Mesenchymal stem cell (in vitro differentiated cells and primary cell): ENCODE results near the gene PARD6B.
A peak's percentile ranks its signal among the peaks of the same experiment; 100 is the strongest.

Experiments used
- DNase-seq: peaks from one replicate; pipeline ENCODE4 v3.0.0-alpha.2; 2013
- H2AFZ ChIP-seq: one replicate; pipeline ENCODE4 v1.6.1; 2013; ENCODE audit warnings: low read depth, mild to moderate bottlenecking, control low read depth, inconsistent platforms, low read length, moderate library complexity
- H2AK5ac ChIP-seq: 2 replicates; pipeline ENCODE4 v1.6.1; 2013; ENCODE audit warnings: low read length, moderate library complexity, mild to moderate bottlenecking, inconsistent platforms; ENCODE audit not compliant: severe bottlenecking
- H2BK120ac ChIP-seq: one replicate; pipeline ENCODE4 v1.6.1; 2013; ENCODE audit warnings: low read depth, mild to moderate bottlenecking, inconsistent platforms, low read length, moderate library complexity
- H2BK12ac ChIP-seq, 2 experiments: one replicate each; pipeline ENCODE4 v1.6.1; 2013; ENCODE audit warnings: inconsistent platforms in 2 of 2, low read length in 2 of 2, mild to moderate bottlenecking in 2 of 2, moderate library complexity in 2 of 2, control low read depth in 1 of 2
- H2BK15ac ChIP-seq: one replicate; pipeline ENCODE4 v1.6.1; 2013; ENCODE audit warnings: mild to moderate bottlenecking, low read depth, inconsistent platforms; ENCODE audit not compliant: poor library complexity, severe bottlenecking
- H2BK5ac ChIP-seq: 2 replicates; pipeline ENCODE4 v1.6.1; 2013; ENCODE audit warnings: low read depth, mild to moderate bottlenecking, low read length, control low read depth, inconsistent platforms; ENCODE audit not compliant: poor library complexity, severe bottlenecking
- H3K14ac ChIP-seq, 2 experiments: one replicate each; pipeline ENCODE4 v1.6.1; 2013; ENCODE audit warnings: inconsistent platforms in 2 of 2, low read length in 2 of 2, control low read depth in 1 of 2, mild to moderate bottlenecking in 1 of 2, moderate library complexity in 1 of 2
- H3K18ac ChIP-seq, 2 experiments: one replicate each; pipeline ENCODE4 v1.6.1; 2013; ENCODE audit warnings: inconsistent platforms in 2 of 2, low read length in 2 of 2, control low read depth in 1 of 2, low read depth in 1 of 2, mild to moderate bottlenecking in 1 of 2
- H3K23ac ChIP-seq, 2 experiments: one replicate each; pipeline ENCODE4 v1.6.1; 2013; ENCODE audit warnings: inconsistent platforms in 2 of 2, low read length in 2 of 2, mild to moderate bottlenecking in 2 of 2, moderate library complexity in 2 of 2, control low read depth in 1 of 2
- H3K27ac ChIP-seq: 2 replicates; pipeline ENCODE4 v1.5.1; 2013; ENCODE audit warnings: mild to moderate bottlenecking, moderate library complexity, low read length, control low read depth, inconsistent platforms; ENCODE audit not compliant: poor library complexity, severe bottlenecking
- H3K27me3 ChIP-seq, 2 experiments: 2 replicates each; pipeline versions ENCODE4 v1.6.1 to v1.7.0; 2013; ENCODE audit warnings: low read length in 2 of 2, mild to moderate bottlenecking in 2 of 2, moderate library complexity in 2 of 2, control low read depth in 1 of 2, inconsistent platforms in 1 of 2; ENCODE audit not compliant: control insufficient read depth in 1 of 2, insufficient read depth in 1 of 2
- H3K36me3 ChIP-seq, 2 experiments: 2 replicates each; pipeline versions ENCODE4 v1.6.1 to v1.7.0; 2013; ENCODE audit warnings: low read length in 2 of 2, control low read depth in 1 of 2, inconsistent platforms in 1 of 2, low read depth in 1 of 2, mild to moderate bottlenecking in 1 of 2; ENCODE audit not compliant: insufficient read depth in 2 of 2, control insufficient read depth in 1 of 2
- H3K4ac ChIP-seq, 2 experiments: one replicate each; pipeline ENCODE4 v1.6.1; 2013; ENCODE audit warnings: inconsistent platforms in 2 of 2, low read length in 2 of 2, mild to moderate bottlenecking in 2 of 2, moderate library complexity in 2 of 2, control low read depth in 1 of 2, low read depth in 1 of 2
- H3K4me1 ChIP-seq: 2 replicates; pipeline ENCODE4 v1.6.1; 2013; ENCODE audit warnings: low read depth, low read length, control low read depth; ENCODE audit not compliant: control insufficient read depth, insufficient read depth
- H3K4me2 ChIP-seq: 2 replicates; pipeline ENCODE4 v1.6.1; 2013; ENCODE audit warnings: low read length, mild to moderate bottlenecking, inconsistent platforms; ENCODE audit not compliant: poor library complexity, severe bottlenecking
- H3K4me3 ChIP-seq, 2 experiments: 2 replicates each; pipeline versions ENCODE4 v1.5.1 to v1.7.0; 2013; ENCODE audit warnings: low read length in 2 of 2, mild to moderate bottlenecking in 2 of 2, control low read depth in 1 of 2, low read depth in 1 of 2; ENCODE audit not compliant: insufficient read depth in 1 of 2
- H3K79me1 ChIP-seq: replicated peaks from 2 replicates; pipeline ENCODE4 v1.6.1; 2013; ENCODE audit warnings: mild to moderate bottlenecking, control low read depth, low read length, inconsistent platforms; ENCODE audit not compliant: poor library complexity, severe bottlenecking
- H3K9ac ChIP-seq: 2 replicates; pipeline ENCODE4 v1.7.0; 2013; ENCODE audit warnings: mild to moderate bottlenecking, low read length, moderate library complexity
- H3K9me3 ChIP-seq: 2 replicates; pipeline ENCODE4 v1.7.0; 2013; ENCODE audit warnings: mild to moderate bottlenecking, low read length; ENCODE audit not compliant: control insufficient read depth
- H4K8ac ChIP-seq: one replicate; pipeline ENCODE4 v1.6.1; 2013; ENCODE audit warnings: inconsistent platforms, mild to moderate bottlenecking, low read length, moderate library complexity
- H4K91ac ChIP-seq: one replicate; pipeline ENCODE4 v1.6.1; 2013; ENCODE audit warnings: mild to moderate bottlenecking, low read length, inconsistent platforms
- WGBS: methylation state at CpG from one replicate; pipeline ENCODE4 v1.1.7; 2013; ENCODE audit warnings: mixed read lengths; 5-methylcytosine and 5-hydroxymethylcytosine counted together

Gene PARD6B

DNA sequence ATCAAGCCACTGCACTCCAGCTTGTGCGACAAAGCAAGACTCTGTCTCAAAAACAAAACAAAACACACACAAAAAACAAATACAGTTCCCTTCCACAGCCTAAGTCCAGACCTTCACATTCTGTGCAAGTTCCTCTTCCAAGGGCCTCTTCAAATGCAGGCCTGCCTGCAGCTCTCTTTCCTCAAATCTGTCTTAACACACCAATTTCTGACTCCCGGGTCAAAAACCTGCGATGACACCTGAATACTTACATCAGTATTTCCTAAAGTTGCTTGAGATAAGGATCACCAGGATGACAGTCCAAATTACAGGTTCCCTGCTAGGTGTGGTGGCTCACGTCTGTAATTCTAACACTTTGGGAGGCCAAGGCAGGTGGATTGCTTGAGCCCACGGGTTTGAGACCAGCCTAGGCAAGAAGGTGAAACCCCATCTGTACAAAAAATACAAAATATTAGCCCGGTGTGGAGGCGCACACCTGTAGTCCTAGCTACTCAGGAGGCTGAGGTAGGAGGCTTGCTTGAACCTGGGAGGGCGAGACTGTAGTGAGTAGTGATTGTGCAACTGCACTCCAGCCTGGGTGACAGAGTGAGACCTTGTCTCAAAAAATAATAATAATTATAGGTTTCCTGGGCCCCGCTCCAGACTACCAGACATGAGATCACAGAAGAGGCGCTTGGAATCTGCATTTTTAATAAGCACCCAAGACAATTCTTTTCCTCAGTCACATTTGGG, 8.8 kb upstream of the PARD6B start:
- no peak overlapping the region for H3K14ac ChIP-seq
- H3K4me2 ChIP-seq, result no peak overlapping the region
- no peak overlapping the region for H3K9ac ChIP-seq
- H2AFZ ChIP-seq, result no peak overlapping the region
- 91% methylated on average over 10 of the region's 10 CpGs for WGBS
- H2BK12ac ChIP-seq, result peak overlapping the region; percentile 31 to 74
- no peaks in the 10 kb centered on the region for H3K27me3 ChIP-seq
- no peak overlapping the region for H2BK120ac ChIP-seq
- DNase-seq, result no peak
- no peaks in the 10 kb centered on the region for H3K9me3 ChIP-seq
- no peak overlapping the region for H3K27ac ChIP-seq
- H3K4ac ChIP-seq, result peak overlapping the region in 1 of 2 experiments; percentile 20
- H3K18ac ChIP-seq, result peak overlapping the region in 1 of 2 experiments; percentile 67
- H3K23ac ChIP-seq, result no peak overlapping the region
- no peak overlapping the region for H2BK5ac ChIP-seq
- H3K4me3 ChIP-seq, result no peak overlapping the region
- peak overlapping the region; percentile 37 for H2BK15ac ChIP-seq
- no peaks in the 10 kb centered on the region for H3K36me3 ChIP-seq
- no peak overlapping the region for H4K91ac ChIP-seq
- peaks cover 26% of the 10 kb centered on the region for H3K4me1 ChIP-seq
- H2AK5ac ChIP-seq, result peak overlapping the region; percentile 61
- no peak overlapping the region for H4K8ac ChIP-seq
- no peaks in the 10 kb centered on the region for H3K79me1 ChIP-seq

DNA sequence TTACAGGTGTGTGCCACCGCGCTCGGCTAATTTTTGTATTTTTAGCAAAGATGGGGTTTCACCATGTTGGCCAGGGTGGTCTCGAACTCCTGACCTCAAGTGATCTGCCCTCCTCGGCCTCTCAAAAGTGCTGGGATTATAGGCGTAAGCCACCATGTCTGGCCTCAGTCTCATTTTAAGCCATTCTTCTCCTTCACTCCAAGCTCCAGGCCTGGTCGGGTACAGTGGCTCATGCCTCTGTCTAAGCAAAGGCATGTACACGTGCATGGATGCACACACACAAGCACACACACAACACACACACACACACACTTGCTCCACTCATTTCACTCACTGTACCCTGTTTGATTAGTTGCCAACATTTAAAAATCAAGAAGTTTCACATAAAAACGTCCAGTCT, 7.7 kb upstream of the PARD6B start:
- no peak overlapping the region for H3K9ac ChIP-seq
- peak overlapping the region; percentile 69 for H2AK5ac ChIP-seq
- H3K18ac ChIP-seq, result peak overlapping the region; percentile 18 to 75
- H3K27ac ChIP-seq, result no peak overlapping the region
- DNase-seq, result no peak
- no peak overlapping the region for H4K8ac ChIP-seq
- H2BK5ac ChIP-seq, result no peak overlapping the region
- no peak overlapping the region for H3K23ac ChIP-seq
- H2BK120ac ChIP-seq, result no peak overlapping the region
- 96% methylated on average over 9 of the region's 9 CpGs for WGBS
- H3K14ac ChIP-seq, result peak overlapping the region in 1 of 2 experiments; percentile 26
- no peaks in the 10 kb centered on the region for H3K9me3 ChIP-seq
- no peak overlapping the region for H3K4me2 ChIP-seq
- H3K27me3 ChIP-seq, result no peaks in the 10 kb centered on the region
- H2AFZ ChIP-seq, result no peak overlapping the region
- no peaks in the 10 kb centered on the region for H3K36me3 ChIP-seq
- H3K4me3 ChIP-seq, result no peak overlapping the region
- peaks cover 25% of the 10 kb centered on the region for H3K4me1 ChIP-seq
- peak overlapping the region in 1 of 2 experiments; percentile 40 for H3K4ac ChIP-seq
- peak overlapping the region in 1 of 2 experiments; percentile 79 for H2BK12ac ChIP-seq
- H4K91ac ChIP-seq, result peak overlapping the region; percentile 58
- peak overlapping the region; percentile 73 for H2BK15ac ChIP-seq
- no peaks in the 10 kb centered on the region for H3K79me1 ChIP-seq

DNA sequence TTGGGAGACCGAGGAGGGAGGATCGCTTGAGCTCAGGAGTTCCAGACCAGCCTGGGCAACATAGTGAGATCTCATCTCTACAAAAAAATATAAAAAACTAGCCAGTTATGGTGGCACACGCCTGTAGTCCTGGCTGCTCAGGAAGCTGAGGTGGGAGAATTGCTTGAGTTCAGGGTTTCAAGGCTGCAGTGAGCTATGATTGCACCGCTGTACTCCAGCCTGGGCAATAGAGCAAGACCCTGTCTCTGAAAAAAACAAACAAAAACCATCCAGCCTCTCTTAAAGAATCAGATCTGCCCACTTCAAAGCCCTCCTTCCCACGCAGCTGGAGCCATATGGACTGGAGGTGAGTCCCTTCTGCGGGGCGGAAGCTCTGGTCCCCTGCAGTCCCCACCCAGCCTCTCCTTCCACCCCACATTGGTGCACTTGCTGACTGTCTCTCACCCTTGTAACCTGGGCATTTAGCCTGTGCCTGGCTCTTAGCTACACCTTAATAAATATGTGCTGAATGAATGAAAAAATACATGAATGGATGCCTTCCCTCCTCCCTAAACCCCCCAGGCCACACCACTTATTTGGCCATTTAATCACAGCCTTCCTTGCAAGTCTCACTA, 7.2 kb upstream of the PARD6B start:
- peak overlapping the region in 1 of 2 experiments; percentile 29 for H3K4me3 ChIP-seq

More for the DNA sequence above, 7.2 kb upstream of the PARD6B start:
- peak overlapping the region; percentile 55 for H2BK15ac ChIP-seq
- H3K18ac ChIP-seq, result peak overlapping the region; percentile 25 to 92
- DNase-seq, result no peak
- 76% methylated on average over 7 of the region's 7 CpGs for WGBS
- H3K27ac ChIP-seq, result peak overlapping the region; percentile 89
- H4K8ac ChIP-seq, result peak overlapping the region; percentile 33
- peak overlapping the region in 1 of 2 experiments; percentile 87 for H3K14ac ChIP-seq
- no peaks in the 10 kb centered on the region for H3K9me3 ChIP-seq
- H4K91ac ChIP-seq, result peak overlapping the region; percentile 71
- H3K79me1 ChIP-seq, result no peaks in the 10 kb centered on the region
- no peak overlapping the region for H3K4me2 ChIP-seq
- H3K9ac ChIP-seq, result peak overlapping the region; percentile 71
- H3K4me1 ChIP-seq, result peaks cover 29% of the 10 kb centered on the region
- peak overlapping the region; percentile 57 for H2BK5ac ChIP-seq
- H2AFZ ChIP-seq, result no peak overlapping the region
- H3K4ac ChIP-seq, result peak overlapping the region; percentile 83 to 94
- peak overlapping the region; percentile 23 for H2BK120ac ChIP-seq
- H2AK5ac ChIP-seq, result peak overlapping the region; percentile 45
- H3K27me3 ChIP-seq, result no peaks in the 10 kb centered on the region
- no peaks in the 10 kb centered on the region for H3K36me3 ChIP-seq
- peak overlapping the region; percentile 72 to 99 for H2BK12ac ChIP-seq
- no peak overlapping the region for H3K23ac ChIP-seq
